ENCODE results near the gene ALK. TPM values are rescaled to one million over a fixed set of nuclear protein-coding genes. Genes with fewer than 3 reads are reported as not detected.
A peak's percentile ranks its signal among the peaks of the same experiment; 100 is the strongest.

The ALK gene
- total RNA-seq, 4 donors from 2014 or later, result 0.83 to 1.6 (median 1.2) TPM

- peaks cover 3 to 42% (median 36%) of the 10 kb centered on the region in 4 donors for H3K4me1 ChIP-seq
- intact Hi-C loops (cut with DNase I), result no loop called here
- no peak for DNase-seq (ENCODE audit: extremely low spot score)
- H3K4me3 ChIP-seq, result no peak overlapping the region
- no peaks in the 10 kb centered on the region for H3K36me3 ChIP-seq
- no peaks in the 10 kb centered on the region for H3K27me3 ChIP-seq
- TF ChIP-seq POLR2A (IDR thresholded peaks at IDR 0.05; ENCODE audit: low read depth), result no peak
- no peak for TF ChIP-seq CTCF (IDR thresholded peaks at IDR 0.05)
- TF ChIP-seq POLR2AphosphoS5 (IDR thresholded peaks at IDR 0.05), result no peak
- TF ChIP-seq EP300 (IDR thresholded peaks at IDR 0.05), result no peak
- H3K9me3 ChIP-seq, result no peaks in the 10 kb centered on the region
- H3K27ac ChIP-seq (replicated peaks in 1 of 4), result peak overlapping the region; percentile 77 to 83 (median 82)
Observed at GRCh38 chr2:29819570-29819969, 101.8 kb downstream of the ALK start.

- Histone ChIP-seq H3K9me3 (no peaks in the 10 kb centered on the region), H3K27me3 (no peaks in the 10 kb centered on the region), H3K4me1 (peaks cover 3 to 42% (median 36%) of the 10 kb centered on the region in 4 donors), H3K27ac (replicated peaks in 1 of 4) (peak overlapping the region; percentile 77 to 83 (median 82)), H3K36me3 (no peaks in the 10 kb centered on the region), H3K4me3 (peak overlapping the region; percentile 10 to 28 (median 16))
- TF ChIP-seq CTCF (IDR thresholded peaks at IDR 0.05) (no peak), POLR2A (IDR thresholded peaks at IDR 0.05; ENCODE audit: low read depth) (no peak), POLR2AphosphoS5 (IDR thresholded peaks at IDR 0.05) (peak; percentile 33 to 66), EP300 (IDR thresholded peaks at IDR 0.05) (no peak)
- 58% methylated on average over 25 of the region's 26 CpGs for WGBS
- intact Hi-C loops (cut with DNase I), result no loop called here
- no peak for DNase-seq (ENCODE audit: extremely low spot score)
Observed at GRCh38 chr2:29817801-29818680, 103.3 kb downstream of the ALK start.

GRCh38 chr2:29817299-29817698 lies 104.1 kb downstream of the ALK start:
- H3K4me1 ChIP-seq, result peaks cover 3 to 42% (median 36%) of the 10 kb centered on the region in 4 donors
- TF ChIP-seq POLR2A (IDR thresholded peaks at IDR 0.05; ENCODE audit: low read depth) (no peak), POLR2AphosphoS5 (IDR thresholded peaks at IDR 0.05) (no peak), EP300 (IDR thresholded peaks at IDR 0.05) (no peak), CTCF (IDR thresholded peaks at IDR 0.05) (no peak)
- H3K36me3 ChIP-seq, result no peaks in the 10 kb centered on the region
- H3K27ac ChIP-seq (replicated peaks in 1 of 4), result peak overlapping the region; percentile 77 to 83 (median 82)
- 68% methylated on average over 4 of the region's 4 CpGs for WGBS
- peak overlapping the region in 1 of 4 donors; percentile 14 for H3K4me3 ChIP-seq
- H3K9me3 ChIP-seq, result no peaks in the 10 kb centered on the region
- intact Hi-C loops (cut with DNase I), result no loop called here
- no peaks in the 10 kb centered on the region for H3K27me3 ChIP-seq
- no peak for DNase-seq (ENCODE audit: extremely low spot score)

- 60% methylated on average over 4 of the region's 4 CpGs for WGBS
- Histone ChIP-seq H3K4me3 (no peak overlapping the region), H3K27me3 (no peaks in the 10 kb centered on the region), H3K36me3 (no peaks in the 10 kb centered on the region), H3K4me1 (peaks cover 3 to 42% (median 36%) of the 10 kb centered on the region in 4 donors), H3K9me3 (no peaks in the 10 kb centered on the region), H3K27ac (replicated peaks in 1 of 4) (peak overlapping the region; percentile 77 to 83 (median 82))
- intact Hi-C loops (cut with DNase I), result no loop called here
- TF ChIP-seq EP300 (IDR thresholded peaks at IDR 0.05) (no peak), POLR2AphosphoS5 (IDR thresholded peaks at IDR 0.05) (no peak), POLR2A (IDR thresholded peaks at IDR 0.05; ENCODE audit: low read depth) (no peak), CTCF (IDR thresholded peaks at IDR 0.05) (no peak)
- no peak for DNase-seq (ENCODE audit: extremely low spot score)
Observed at GRCh38 chr2:29816651-29817050, 104.7 kb downstream of the ALK start.

Data from esophagus muscularis mucosa (tissue), 4 donors.